Measurements from ENCODE around the gene PHLDA1.
"Not testable (repeated sequence)": the region's sequence is repeated elsewhere in the genome, so short reads cannot be mapped to it uniquely, and the experiment has no call there.

PHLDA1 gene

GRCh38 chr12:76018111-76018510 is 13.5 kb downstream of the PHLDA1 start:
- no peak for DNase-seq

GRCh38 chr12:76014007-76014406 is 17.6 kb downstream of the PHLDA1 start:
- no peak for DNase-seq

- DNase-seq = no peak
Measured at GRCh38 chr12:76013603-76014002, 18.0 kb downstream of the PHLDA1 start.

DNA sequence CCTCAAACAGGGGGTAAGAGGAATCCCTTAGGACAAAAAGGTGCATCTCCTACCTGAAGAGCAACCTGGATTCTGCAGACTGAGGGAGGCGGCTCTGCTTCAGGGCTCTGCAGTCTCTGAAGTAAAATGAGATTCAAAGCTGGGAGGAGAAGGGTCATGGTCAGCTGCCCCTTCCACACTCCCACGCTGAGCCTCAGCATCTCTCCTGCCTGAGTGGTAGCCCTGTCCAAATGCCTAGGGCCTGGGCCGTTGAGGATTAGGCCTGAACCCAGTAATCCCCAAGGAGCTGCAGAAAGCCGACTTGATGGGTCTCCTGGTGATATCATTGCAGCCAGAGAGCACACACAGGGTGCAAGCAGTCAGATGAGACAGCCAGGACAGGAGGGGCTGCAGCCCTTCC is 18.9 kb downstream of the PHLDA1 start:
- DNase-seq = no peak

- DNase-seq = no peak
Measured at GRCh38 chr12:76010732-76011458, 20.7 kb downstream of the PHLDA1 start.

DNA sequence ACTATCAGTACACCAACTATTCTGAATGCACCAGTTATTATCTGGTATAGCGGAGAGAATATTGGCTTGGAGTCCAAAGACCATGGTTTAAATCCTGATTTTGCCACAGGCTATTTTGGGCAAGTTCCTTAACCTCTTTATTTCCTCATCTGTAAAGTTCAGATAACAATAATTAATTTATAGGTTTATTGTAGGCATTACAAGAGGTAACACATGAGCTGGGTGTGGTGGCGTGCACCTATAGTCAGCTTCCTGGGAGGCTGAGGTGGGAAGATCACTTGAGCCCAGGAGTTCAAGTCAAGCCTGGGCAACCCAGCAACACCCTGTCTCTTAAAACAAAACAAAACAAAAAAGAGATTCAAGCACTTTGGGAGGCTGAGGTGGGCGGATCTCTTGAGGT is 23.1 kb downstream of the PHLDA1 start:
- no peak for DNase-seq

GRCh38 chr12:76007640-76008039 is 23.9 kb downstream of the PHLDA1 start:
- no peak for DNase-seq

GRCh38 chr12:76006028-76006925 is 25.3 kb downstream of the PHLDA1 start:
- no peak for DNase-seq

DNA sequence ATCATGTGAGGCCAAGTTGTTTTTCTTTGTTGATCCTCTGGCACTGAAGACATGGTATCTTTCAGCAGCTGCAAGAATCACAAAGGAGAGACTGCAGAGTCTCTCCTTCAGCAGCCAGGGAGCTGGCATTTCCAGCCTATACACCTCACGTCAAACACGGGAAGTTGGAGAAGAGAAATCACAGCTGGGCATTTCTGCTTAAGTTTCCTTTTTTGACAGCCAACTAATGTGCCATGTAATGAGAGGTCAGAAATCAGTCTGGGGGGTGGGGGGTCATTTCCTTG is 28.3 kb downstream of the PHLDA1 start:
- DNase-seq = no peak

- DNase-seq = no peak
Measured at GRCh38 chr12:76002598-76003354, 28.8 kb downstream of the PHLDA1 start.

DNA sequence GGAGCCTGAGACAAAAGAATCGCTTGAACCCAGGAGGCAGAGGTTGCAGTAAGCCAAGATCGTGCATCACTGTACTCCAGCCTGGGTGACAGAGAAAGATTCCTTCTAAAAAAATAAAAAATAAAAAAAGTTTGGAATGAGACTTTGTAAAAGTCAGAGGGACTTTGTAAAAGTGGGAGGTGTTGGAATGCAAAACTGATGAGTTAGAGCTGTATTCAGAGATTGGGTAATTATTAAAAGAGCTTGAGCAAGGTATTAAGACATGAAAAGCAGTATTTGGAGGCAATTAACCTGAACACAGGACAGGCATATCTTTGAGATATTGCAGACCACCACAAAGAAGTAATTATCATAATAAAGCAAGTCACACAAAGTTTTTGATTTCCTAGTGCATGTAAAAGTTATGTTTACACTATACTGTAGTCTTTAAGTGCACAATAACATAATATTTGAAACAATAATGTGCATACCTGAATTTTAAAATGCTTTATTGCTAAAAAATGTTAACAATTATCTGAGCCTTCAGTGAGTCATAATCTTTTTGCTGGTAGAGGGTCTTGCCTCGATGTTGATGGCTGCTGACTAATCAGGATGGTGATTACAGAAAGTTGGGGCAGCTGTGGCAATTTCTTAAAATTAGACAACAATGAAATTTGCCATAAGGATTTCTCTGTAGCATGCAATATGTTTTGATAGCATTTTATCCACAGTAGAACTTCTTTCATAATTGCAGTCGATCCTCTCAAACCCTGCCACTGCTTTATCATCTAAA is 33.1 kb downstream of the PHLDA1 start:
- no peak for DNase-seq

- DNase-seq = no peak
Measured at GRCh38 chr12:75997658-75998057, 33.9 kb downstream of the PHLDA1 start.

- no peak for DNase-seq
Measured at GRCh38 chr12:75996861-75997447, 34.6 kb downstream of the PHLDA1 start.

DNA sequence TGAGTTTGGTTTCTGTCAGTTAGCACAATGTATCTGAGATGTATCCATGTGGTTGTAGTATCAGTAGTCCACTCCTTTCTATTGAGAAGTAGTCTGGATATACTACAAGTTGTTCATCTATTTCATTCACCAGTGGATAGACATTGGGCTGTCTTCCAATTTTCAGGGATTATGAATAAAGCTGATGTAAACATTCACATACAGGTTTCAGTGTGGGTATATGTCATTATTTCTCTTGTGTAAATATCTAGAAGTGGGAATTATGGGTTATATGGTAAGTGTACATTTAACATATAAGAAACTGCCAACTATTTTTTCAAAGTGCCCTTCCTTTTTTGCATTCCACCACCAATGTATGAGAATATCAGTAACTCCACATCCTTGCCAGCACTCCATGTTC is 35.9 kb downstream of the PHLDA1 start:
- no peak for DNase-seq

DNA sequence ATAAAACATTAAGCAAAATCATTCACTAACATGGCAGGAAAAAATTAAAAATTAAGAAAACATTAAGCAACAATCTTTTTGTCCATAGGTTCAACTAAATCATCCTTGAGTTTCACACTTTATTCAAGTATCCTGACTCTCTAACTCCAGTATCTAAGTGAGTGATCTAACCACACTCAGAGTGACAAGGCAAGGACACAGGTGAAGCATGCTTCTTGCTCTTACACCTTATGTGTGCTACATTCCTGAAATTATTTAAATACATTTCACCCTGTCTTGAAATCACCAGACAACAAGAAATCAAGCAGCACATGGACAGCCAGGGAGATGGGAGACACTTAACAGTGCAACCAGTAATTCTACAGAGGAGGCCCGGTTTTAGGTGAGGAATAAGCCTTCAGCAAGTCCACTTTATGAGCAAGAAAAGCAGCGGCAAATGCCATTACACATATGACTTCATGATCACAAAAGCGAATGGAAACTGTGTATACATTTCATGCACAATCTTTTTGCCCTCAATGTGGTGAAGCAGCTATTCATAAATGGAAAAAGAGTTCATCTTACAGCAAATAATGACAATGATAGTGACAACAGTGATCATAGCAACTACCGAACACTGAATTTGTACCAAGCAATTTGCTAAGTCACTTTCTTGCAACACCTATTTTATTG is 37.4 kb downstream of the PHLDA1 start:
- no peak for DNase-seq

- no peak for DNase-seq
Measured at GRCh38 chr12:75991753-75992152, 39.8 kb downstream of the PHLDA1 start.

GRCh38 chr12:75990189-75990912 is 41.2 kb downstream of the PHLDA1 start:
- DNase-seq = no peak

- DNase-seq = not testable (repeated sequence)
Measured at GRCh38 chr12:75987709-75988108, 43.9 kb downstream of the PHLDA1 start.

GRCh38 chr12:75986001-75986746 is 45.4 kb downstream of the PHLDA1 start:
- DNase-seq = no peak

GRCh38 chr12:75985566-75985965 is 46.0 kb downstream of the PHLDA1 start:
- no peak for DNase-seq

Measured in activated naive CD4-positive, alpha-beta T cell treated with anti-CD3 and anti-CD28 coated beads, Interleukin-2, amount 50 U/mL, for 16 hours (primary cell).